Lower lobe of right lung (tissue), 2 donors: Measurements from ENCODE around the gene AMMECR1. TPM values are rescaled to one million over a fixed set of nuclear protein-coding genes. Genes with fewer than 3 reads are reported as not detected.
A peak's percentile ranks its signal among the peaks of the same experiment; 100 is the strongest.

Experiments used
- ATAC-seq, 2 donors: fragments of 200-7000 bp; cut with Tn5 transposase; one replicate each; pipeline ENCODE4 v1.9.1; 2020 to 2022; ENCODE audit warnings: mild to moderate bottlenecking in 2 of 2, moderate library complexity in 2 of 2
- DNase-seq: peaks from one replicate; pipeline ENCODE4 v3.0.0-alpha.2; 2020
- H3K27ac ChIP-seq: fragments of 200-600 bp; one replicate; pipeline ENCODE4 v1.8.0; 2022
- H3K27me3 ChIP-seq: fragments of 200-600 bp; one replicate; pipeline ENCODE4 v1.8.0; 2022; ENCODE audit warnings: low read depth
- H3K36me3 ChIP-seq: fragments of 200-600 bp; one replicate; pipeline ENCODE4 v1.8.0; 2022; ENCODE audit warnings: mild to moderate bottlenecking
- H3K4me1 ChIP-seq: fragments of 200-600 bp; one replicate; pipeline ENCODE4 v1.8.0; 2022
- H3K4me3 ChIP-seq: fragments of 200-600 bp; one replicate; pipeline ENCODE4 v1.8.0; 2022; ENCODE audit warnings: mild to moderate bottlenecking
- H3K9me3 ChIP-seq: fragments of 200-600 bp; one replicate; pipeline ENCODE4 v1.8.0; 2022
- CTCF ChIP-seq: fragments of 200-600 bp; IDR thresholded peaks from one replicate; pipeline ENCODE4 v1.8.0; 2022; ENCODE audit warnings: antibody characterized with exemption, mild to moderate bottlenecking
- intact Hi-C: fragments of 100-400 bp; cut with DNase I; formaldehyde crosslinking; loops from one replicate; pipeline ENCODE4 v1.11.0; 2022
- total RNA-seq: library from RNA; stranded (reverse); fragmentation: NEBNext Ultra II Directional; extraction: Animal tissue kit (Norgen Biotek cat#: 25700); gene quantifications from one replicate; pipeline ENCODE4 v1.2.1, GENCODE V29; 2021
- donor health status: DM: no; HTN: yes; CAD: no; lungs with severe emphysema.

Gene AMMECR1
- total RNA-seq, 1 donor from 2014 or later, result 6.5 TPM

GRCh38 chrX:110181459-110182137 is 136.3 kb downstream of the AMMECR1 start:
- intact Hi-C loops, result no loop called here
- no peak overlapping the region for H3K4me3 ChIP-seq
- no peaks in the 10 kb centered on the region for H3K27me3 ChIP-seq
- ATAC-seq (no peak), DNase-seq (no peak)
- H3K4me1 ChIP-seq, result no peaks in the 10 kb centered on the region
- no peaks in the 10 kb centered on the region for H3K9me3 ChIP-seq
- no peak for TF ChIP-seq CTCF
- no peak overlapping the region for H3K27ac ChIP-seq
- H3K36me3 ChIP-seq, result no peaks in the 10 kb centered on the region

- Histone ChIP-seq H3K9me3 (no peaks in the 10 kb centered on the region), H3K27ac (no peak overlapping the region), H3K4me3 (no peak overlapping the region), H3K27me3 (no peaks in the 10 kb centered on the region), H3K4me1 (no peaks in the 10 kb centered on the region), H3K36me3 (no peaks in the 10 kb centered on the region)
- intact Hi-C loops, result no loop called here
- DNase-seq (no peak), ATAC-seq (no peak)
- no peak for TF ChIP-seq CTCF
Observed at GRCh38 chrX:110180928-110181310, 137.0 kb downstream of the AMMECR1 start.

GRCh38 chrX:110180176-110180927 is 137.5 kb downstream of the AMMECR1 start:
- no peak overlapping the region for H3K4me3 ChIP-seq
- TF ChIP-seq CTCF, result no peak
- DNase-seq, result no peak
- H3K27ac ChIP-seq, result no peak overlapping the region
- no peaks in the 10 kb centered on the region for H3K4me1 ChIP-seq
- no peaks in the 10 kb centered on the region for H3K27me3 ChIP-seq
- intact Hi-C loops, result no loop called here
- ATAC-seq, result peak in 1 of 2 donors; percentile 23
- H3K9me3 ChIP-seq, result no peaks in the 10 kb centered on the region
- no peaks in the 10 kb centered on the region for H3K36me3 ChIP-seq

- ATAC-seq, result no peak
- no peaks in the 10 kb centered on the region for H3K27me3 ChIP-seq
- intact Hi-C loops, result no loop called here
Observed at GRCh38 chrX:110178179-110178865, 139.6 kb downstream of the AMMECR1 start.

More at GRCh38 chrX:110178179-110178865, 139.6 kb downstream of the AMMECR1 start:
- H3K4me1 ChIP-seq, result no peaks in the 10 kb centered on the region
- no peak for TF ChIP-seq CTCF
- no peak overlapping the region for H3K4me3 ChIP-seq
- no peaks in the 10 kb centered on the region for H3K9me3 ChIP-seq
- DNase-seq, result no peak
- no peaks in the 10 kb centered on the region for H3K36me3 ChIP-seq
- H3K27ac ChIP-seq, result no peak overlapping the region
